ENCODE results near the gene RFT1.
A peak's percentile ranks its signal among the peaks of the same experiment; 100 is the strongest.

Gene RFT1

DNA sequence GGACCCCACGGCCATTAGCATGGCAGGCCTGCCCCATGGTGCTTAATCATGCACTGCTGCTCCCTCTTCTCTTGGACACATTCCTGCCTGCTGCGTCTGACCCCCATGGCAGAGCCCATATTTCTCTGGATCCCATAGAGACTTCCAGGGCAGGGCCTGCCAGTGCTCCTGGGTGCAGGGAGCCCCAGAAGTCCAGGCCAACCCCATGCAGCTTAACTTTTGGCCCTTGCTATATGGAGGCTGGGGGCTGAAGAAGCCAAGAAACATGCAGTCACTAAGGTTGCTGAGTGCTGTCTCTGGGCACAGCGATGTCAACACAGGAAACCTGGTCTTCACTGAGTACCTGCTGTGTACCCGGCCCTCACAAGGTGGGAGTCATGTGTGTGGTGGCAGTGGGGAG, 19.5 kb upstream of the RFT1 start:
- no peak for DNase-seq

DNA sequence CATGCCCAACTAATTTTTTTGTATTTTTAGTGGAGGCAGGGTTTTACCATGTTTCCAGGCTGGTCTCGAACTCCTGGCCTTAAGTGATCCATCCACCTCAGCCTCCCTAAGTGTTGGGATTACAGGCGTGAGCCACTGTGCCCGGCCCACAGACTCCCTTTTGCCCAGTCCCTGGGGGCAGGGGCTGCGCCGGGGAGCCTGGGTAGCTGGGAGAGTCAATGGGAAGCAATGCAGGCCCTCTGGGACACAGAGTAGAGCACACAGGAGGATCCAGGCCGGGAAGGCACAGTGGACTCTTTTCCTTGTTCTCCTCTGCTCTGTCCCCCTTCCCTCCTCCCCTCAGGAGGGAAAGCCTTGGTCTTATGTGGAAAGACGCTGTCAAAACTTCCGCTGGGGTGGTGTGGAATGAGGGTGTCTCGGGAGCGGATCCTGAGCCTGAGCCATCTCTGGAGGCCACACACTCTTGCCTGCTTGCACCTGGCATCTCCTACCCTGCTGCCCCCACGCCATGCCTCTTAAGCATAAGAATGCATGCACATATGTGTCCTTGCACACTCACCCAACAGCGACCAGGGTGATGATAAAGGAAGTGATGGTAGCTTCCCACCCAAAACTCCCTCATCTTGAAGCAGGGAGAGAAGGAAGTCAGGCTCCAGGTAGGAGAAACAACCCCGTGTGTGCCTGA, 18.9 kb upstream of the RFT1 start:
- no peak for DNase-seq

DNA sequence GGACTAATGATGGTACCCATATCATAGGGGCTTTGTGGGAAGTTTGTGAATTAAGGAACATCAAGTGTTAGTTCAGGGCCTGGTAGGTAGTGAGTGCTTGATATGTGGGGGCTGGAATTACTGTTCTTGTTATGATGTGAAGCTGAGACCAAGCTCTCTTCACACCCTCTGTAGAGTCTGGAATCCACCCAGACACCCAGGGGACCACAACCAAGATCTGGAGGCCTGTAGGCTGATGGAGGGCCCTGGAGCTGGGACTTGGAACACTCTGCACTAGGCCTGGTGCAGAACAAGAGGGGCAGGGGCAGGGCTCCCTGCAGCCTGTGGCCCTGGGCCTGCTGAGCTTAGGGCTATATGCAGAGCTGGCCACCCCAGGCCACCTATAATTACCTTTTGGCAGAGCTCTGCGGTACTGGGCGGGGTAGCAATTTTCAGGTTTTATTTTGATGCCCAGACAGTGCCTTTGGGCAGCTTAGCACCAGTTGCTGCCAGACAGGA, 17.7 kb upstream of the RFT1 start:
- no peak for DNase-seq

DNA sequence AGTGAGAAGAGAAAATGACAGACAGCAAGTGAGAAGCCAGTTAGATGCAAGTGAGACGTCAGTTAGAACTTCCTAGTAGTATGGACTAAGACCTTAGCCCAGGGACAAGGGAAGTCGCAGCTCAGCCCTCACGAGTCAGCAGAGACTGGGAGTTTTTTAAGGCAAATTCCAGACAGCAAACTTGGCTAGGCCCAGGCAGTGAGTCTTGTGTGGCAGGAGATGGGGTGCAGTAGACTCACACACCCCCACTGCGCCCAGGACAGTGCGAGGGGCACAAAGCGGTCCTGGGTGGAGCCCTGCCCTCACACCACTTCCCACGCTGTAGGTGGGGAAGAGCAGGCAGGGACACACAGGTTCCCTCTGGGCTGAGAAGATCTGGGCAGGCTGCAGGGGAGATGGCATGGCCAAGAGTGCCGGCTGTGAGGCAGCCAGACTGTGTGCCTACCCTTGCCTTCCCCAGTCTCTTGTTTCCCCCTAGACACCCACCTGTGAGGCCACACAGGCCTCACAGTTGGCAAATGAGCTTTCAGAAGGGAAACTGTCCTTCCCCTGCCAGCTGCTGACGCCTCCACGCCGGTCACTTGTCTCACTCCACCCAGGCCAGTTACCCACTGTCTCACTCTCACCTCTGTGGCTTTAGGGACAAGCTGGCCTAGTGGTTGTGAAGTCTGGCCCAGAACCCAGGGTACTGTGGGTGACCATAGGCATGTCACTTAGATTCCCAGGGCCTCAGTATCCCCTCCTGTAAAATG, 17.1 kb upstream of the RFT1 start:
- no peak for DNase-seq

DNA sequence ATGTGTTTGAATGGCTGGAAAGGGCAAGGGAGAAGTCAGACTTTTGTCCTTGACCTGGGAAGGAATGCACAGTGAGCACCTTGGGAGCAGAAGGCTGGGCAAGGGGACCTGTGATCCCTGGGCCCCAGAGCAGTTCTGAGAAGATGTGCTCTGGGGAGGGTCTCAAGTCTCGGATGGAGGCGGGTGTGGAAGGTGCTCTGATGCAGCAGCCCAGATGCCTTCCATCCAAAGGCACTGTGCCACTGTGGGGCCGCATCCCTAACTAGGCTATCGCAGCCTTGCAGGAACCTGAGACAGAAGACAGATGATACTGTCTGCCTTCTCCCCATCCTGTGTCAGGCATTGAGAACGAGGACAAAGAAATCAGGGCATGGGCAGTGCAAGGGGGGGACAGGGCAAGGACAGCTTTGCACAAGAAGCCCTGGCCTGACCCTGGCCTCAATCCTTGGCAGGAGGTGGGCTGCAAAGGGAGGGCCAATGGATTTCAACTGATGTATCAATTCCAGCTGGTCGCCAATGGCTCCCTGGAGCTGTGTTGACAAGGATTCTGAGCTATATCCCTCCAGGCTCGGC, 16.2 kb upstream of the RFT1 start:
- DNase-seq, result no peak

DNA sequence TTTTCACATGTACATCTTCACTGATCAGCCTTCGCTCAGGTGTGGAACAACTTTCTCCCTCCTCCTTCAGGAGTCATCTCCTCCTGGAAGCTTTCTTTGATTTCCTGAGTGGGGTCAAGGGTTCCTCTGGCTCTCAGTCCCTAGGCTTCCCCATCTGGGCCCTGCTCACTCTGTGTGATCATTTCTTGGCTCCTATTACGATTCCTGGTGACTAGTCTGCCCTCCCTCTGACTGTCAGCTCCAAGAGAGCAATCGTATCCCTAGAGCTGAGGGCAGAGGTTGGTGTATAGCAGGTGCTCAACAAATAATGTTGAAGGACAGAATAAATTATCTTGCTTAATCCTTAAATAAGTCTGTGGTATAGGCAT, 15.5 kb upstream of the RFT1 start:
- DNase-seq, result no peak

DNA sequence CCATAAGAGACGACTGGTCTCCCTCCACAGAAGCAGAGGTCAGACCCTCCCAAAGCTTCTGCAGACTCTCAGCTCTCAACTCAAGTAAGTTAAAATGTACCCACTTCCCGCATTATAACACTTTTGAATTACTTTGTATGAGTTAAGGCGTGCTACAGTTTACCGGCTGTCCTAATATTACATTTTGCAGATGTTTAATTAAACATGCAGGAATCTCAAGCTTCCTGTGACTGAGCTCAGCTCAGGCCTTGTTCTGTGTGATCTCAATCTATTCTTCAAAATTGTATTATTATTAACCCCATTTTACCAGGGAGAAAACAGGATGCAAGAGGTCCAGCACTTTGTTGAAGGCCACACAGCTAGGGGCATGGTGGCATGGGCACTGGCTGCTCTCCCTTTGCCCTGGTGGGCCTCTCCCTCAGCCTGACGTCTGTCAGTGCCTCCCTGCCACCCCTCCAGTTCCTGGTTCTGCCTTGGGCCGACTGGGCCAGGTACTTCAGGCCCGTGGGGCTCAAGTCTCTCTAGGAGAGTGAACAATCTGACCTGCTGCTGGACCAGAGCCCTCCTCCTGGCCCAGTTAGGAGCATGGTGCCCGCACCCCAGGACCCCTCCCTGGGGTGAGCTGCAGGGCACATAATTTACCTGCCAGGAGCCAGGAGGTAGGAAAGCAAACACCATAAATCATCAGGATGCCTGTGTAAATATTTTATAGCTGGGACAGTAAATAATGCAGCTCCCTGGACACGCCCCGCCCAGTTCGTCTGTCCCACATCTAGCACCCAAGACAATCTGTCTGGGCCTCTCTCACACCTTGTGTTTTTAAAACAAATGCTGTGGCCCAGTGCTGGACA, 14.9 kb upstream of the RFT1 start:
- no peak for DNase-seq

DNA sequence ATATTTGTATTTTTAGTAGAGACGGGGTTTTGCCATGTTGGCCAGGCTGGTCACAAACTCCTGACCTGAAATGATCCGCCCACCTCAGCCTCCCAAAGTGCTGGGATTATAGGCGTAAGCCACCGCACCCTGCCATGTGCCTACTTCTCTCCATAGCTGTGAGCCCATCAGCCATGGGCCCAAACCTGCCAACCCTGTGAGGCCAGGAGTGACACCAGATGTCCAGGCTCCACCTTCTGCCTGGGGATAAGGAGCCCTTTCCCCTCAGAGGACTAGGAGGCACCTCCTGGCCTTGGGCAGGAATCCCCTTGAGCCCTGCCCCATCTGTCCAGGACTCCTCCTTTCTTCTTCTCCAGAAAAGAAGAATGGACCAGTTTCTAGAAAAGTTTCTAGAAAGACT, 14.2 kb upstream of the RFT1 start:
- DNase-seq, result no peak

DNA sequence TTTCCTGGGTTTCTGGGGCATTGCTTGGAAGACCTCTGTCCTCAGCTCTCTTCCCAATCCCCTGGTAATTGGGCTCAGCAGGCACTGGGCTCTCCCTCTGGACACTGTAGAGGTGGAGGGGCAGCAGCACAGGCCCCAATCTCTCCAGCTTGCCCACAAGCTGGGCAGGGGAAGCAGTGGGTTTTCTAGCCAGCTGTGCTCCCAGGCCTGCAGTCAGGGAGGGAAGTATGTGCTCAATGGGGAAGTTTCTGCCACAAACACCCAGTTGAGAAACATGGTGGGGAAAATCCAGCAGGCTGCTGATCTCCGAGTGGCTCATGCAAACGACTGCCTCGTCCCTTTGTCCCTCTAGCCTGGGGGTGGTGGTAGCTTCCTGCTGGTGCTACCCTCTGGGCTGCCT, 12.8 kb upstream of the RFT1 start:
- DNase-seq, result no peak

DNA sequence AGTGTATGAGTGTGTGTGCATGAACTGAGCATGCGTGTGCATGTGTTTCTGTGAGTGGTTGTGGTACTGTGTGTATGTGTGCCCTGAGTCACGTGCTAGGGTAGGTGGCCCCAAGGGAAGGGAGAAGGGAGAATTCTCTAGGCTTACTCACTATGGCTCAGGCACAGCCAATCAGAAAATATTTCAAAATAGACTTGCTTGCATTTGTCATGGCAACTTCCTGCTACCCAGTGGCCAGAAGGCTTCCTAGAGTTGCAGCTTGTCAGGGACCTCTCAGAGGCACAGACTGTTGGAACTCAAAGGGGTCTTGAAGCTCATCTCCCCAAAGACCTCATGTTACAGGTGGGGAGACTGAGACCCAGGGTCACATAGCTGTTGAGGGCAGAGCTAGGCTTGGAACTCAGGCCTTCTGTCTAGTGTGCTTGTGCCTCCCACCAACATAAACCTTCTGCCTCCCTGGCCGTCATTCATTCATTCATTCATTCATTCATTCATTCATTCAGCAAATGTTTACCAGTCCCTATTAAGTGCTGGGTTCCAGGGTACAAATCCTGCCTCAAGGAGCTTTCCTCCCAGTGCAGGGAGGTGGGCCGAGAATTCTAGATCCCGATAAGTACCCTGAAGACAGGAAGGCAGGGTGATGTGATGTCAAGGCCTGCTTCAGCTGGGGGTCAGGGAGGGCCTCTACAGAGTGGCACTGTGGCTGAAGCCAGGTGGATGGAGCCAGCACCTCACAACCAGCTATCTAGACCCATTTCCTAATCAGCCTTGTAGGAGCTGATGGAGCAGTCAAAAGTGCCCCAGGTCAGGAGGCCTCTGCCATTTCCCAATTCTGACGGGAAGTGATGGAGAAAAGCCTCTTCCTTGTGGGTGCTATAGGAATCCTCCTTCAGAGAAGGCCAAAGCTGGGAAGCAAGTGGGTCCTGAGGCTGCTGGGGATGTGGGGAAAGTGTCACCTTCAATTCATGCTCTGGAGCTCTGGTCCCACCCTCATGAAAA, 10.9 kb upstream of the RFT1 start:
- DNase-seq, result no peak

DNA sequence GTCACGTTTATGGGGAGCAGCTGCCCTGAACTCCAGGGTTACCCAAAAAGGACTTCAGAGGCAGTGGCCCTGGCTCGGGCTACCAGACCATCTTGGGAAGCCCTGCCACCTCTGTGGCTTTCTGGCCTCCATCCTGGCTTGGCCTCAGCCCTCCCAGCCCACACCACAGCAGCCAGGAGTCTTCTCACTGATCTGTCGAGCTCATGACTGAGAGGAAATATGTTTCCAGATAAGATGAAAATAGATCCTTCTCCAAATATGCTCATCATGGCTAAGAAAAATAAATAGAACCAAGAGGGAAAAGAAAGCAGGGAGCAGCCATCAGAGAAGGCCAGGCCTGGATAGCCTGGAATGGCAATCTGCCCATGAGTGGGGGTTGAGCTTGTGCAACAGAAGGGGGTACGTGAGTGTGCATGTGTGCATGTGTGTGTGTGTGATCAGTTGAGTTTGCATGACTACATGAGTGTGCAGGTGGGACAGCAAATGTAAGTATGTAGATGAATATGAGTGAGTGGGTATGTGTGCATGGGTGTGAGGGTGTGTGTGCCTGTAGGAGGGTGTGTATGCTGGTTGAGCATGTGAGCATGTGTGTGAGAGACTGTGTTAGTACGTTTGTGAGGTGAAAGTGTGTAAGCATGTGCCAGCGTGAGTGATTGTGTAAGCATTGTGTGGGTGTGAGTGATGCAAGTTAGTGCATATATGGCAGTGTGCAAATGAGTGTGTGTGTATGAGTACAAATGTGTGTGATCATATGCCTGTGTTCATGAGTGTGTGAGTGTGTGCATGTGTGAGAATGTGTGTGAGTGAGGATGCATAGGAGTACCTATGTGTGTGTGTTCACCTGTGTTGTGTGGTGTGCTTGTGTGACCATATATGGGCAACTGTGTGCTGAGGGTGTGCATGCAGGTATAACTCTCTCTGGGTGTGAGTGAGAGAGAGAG, 9.9 kb upstream of the RFT1 start:
- no peak for DNase-seq

DNA sequence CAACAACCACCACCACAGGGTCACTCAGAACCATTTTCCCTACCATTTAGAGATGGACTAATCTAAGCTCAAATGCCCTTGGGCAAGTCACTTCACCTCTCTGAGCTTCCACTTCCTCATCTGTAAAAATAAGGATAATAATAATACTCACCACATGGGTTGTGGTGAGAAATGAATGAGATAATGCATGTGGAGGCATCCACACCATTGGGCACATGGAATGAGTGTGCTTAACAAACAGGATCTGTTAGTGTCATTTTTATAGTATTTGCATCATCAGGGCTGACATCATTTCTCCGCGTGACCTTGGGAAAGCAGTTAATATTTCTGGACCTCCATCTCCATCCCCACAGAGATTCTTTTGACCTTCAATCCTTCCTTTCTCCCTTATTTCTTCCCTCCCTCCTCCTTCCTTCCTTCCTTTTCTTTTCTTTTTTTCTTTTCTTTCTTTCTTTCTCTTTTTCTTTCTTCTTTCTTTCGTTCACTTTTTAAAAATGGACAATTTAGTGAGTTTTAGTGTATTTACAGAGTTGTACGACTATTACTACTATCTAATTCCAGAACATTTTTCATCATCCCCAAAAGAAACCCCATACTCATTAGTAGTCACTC, 7.7 kb upstream of the RFT1 start:
- DNase-seq, result no peak

DNA sequence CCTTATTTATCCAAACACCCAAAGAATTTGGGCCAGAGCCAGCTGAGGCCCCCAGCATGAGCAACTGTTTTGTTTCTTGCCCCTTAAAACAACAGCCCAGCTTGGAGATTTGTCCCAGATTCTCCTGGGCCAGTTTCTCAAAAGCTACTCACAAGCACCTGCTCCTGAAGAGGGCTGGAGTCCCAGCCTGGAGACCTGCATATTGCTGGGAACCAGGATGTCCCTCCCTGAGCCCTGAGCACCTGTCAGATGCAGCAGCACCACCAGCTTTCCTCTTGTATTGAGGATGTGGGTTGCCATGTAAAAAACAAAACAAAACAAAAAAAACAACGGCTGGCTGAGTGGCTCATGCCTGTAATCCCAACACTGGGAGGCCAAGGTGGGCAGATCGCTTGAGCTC, 7.0 kb upstream of the RFT1 start:
- DNase-seq, result no peak

DNA sequence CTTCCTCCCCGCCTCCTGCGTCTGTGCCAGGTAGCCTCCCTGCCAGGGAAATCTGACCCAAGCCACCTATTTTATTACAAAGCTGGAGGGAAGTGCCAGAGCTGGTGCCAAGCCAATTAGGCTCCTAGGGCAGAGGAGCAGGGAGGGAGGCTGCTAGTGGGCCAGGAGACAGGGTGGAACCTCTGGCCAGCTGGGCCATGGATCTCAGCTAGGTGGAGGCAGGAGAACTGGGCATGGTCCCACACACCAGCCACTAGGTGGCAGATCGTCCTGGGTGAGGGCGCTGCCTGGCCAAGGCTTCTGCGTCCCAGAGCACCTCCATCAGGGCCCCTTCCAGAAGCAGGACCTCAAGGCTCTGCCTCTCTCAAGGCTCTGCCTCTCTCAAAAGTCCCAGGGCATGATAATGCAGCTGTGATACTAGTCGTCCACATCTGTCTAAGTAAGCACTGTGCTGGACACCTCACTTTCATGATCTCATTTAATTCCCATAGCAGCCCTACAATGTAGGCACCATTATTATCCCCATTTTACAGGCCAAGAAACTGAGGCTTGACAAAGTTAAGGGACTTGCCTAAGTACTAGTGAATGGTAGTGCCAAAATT, 4.5 kb upstream of the RFT1 start:
- DNase-seq, result peak; percentile 32

DNA sequence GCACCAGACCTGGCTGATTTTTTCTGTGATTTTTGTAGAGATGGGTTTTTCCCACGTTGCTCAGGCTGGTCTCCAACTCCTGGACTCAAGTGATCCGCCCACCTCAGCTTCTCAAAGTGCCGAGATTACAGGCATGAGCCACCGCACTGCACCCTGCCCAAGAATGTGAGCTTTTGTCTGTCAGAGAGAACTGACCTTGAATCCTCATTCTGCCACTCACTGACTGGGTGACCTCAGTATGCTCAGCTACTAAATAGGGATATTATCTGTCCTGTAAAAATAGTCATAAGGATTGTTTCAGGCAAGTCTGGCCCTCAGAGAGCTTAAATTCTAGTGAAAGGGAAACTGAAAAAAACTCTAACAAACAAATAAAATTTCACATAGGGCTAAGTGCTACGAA, 2.1 kb upstream of the RFT1 start:
- DNase-seq, result no peak

DNA sequence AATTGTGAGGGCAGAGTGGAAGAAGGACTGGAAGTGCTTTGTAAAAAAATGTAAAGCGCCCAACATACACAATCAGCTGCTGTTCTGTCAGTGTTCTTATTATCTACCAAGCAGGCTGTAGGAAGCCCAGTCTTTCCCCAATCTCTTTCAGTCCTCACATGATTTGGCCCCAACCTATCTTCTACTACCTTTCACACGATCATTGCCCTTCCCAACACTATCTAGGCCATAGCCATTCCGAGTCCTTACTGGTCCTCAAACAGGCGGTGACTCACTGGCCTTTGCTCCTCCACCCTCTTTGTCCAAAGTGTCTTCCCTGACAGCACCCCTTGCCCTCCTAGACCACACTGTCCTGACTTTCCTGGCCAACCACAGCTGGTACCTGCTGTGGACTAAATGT, 861 bp upstream of the RFT1 start:
- no peak for DNase-seq

DNA sequence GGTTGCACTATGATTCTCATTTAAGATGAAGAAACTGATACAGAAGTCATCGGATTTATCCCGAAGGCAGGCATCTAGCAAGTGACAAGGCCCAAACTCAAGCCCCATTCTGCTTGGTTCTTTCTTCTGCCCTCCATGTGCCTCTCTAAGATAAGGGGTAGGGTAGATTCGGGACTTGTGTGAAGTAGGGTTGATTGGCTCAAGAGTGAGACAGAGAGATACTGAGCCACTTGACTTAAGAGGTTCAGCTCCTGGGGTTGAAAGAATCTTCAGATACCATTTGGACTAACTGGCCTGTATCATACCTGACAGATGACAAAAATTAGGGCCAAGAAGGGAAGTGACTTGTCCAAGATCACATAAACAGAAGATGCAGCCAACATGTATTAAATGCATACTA, 891 bp downstream of the RFT1 start:
- DNase-seq, result no peak

DNA sequence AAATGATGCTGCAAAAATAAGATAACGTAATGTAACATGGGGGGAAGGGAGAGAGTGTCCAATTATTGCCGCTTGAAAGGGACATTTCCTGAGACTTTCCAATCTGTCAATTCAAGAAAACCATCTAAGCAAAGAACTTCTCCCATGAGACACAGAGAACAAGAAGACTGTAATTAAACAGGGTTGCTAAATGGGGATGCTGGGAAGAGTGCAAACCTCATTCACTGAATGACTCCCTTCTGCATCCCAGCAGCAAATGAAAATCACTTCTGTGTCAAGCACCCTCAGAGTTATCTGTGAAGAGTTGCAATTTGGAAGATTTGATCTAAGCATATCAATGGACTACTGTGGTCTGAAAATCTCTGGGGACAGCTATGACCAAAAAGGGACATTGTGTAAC, 3.6 kb downstream of the RFT1 start:
- no peak for DNase-seq

DNA sequence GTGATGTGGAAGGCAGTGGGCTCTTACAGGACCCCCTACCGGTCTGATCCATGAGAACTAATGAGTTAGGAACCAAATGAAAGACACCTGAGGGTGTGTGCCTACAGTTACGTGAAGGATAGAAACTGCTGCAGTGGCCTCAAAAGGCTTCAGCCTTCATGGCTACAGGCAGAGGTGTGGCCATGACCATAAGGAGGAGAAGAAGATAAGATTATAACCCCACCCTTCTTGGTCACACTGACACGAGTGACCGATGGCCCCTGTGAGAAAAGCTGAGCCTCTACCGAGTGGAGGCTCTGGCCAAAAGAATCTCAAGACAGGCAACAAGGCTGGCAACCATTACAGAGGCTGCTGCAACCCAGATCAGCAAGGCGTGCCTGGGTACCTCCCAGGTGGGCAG, 6.3 kb downstream of the RFT1 start:
- no peak for DNase-seq

DNA sequence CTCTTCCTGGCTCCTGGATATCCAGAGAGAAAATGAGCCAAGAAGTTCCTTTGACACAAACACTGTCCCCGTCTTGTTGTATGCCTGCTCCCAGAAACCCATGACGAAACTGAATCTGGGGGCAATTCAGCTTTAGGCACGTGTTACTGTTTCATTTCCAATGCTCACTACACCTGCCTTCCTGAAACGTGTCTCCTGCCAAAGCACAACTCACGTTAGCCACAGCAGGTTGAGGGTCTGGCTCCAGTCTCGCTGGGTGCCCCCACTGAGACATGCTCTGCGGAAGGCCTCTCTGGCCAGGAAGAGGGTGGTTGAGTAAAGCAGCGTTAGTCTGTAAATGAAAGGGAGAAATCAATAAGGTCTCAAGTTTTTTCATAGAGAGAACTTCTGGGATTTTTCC, 6.7 kb downstream of the RFT1 start:
- DNase-seq, result no peak

Measured in central memory CD4-positive, alpha-beta T cell (primary cell).